HepG2 (cell line): Measurements from ENCODE around the gene PLD1. TPM values are rescaled to one million over a fixed set of nuclear protein-coding genes. Genes with fewer than 3 reads are reported as not detected.

Experiments
- ARNTL ChIP-seq: sonication (generic); formaldehyde crosslinking; IDR thresholded peaks from 2 replicates; pipeline ENCODE4 v1.4.0; 2020; ENCODE audit warnings: mild to moderate bottlenecking, missing genetic modification reagents
- CHD4 ChIP-seq: fragments of 200-600 bp; sonication (generic); IDR thresholded peaks from 2 replicates; pipeline ENCODE4 v1.7.0; 2017; ENCODE audit warnings: mild to moderate bottlenecking, low read length, borderline replicate concordance
- CREBL2 ChIP-seq: sonication (generic); formaldehyde crosslinking; IDR thresholded peaks from 2 replicates; pipeline ENCODE4 v1.8.1; 2023; ENCODE audit warnings: missing genetic modification reagents, mild to moderate bottlenecking, borderline replicate concordance
- FIP1L1 ChIP-seq: fragments of 200-400 bp; formaldehyde crosslinking; IDR thresholded peaks from 2 replicates; pipeline ENCODE4 v1.6.1; 2018; ENCODE audit warnings: low read depth, mild to moderate bottlenecking, low read length, moderate library complexity, borderline replicate concordance; ENCODE audit not compliant: insufficient read depth
- JUND ChIP-seq: sonication (generic); formaldehyde crosslinking; IDR thresholded peaks from 2 replicates; pipeline ENCODE4 v1.8.0; 2022; ENCODE audit warnings: mild to moderate bottlenecking, missing genetic modification reagents
- MEIS2 ChIP-seq: sonication (generic); formaldehyde crosslinking; IDR thresholded peaks from 2 replicates; pipeline ENCODE4 v1.9.0; 2021; ENCODE audit warnings: mild to moderate bottlenecking, missing genetic modification reagents
- MIER3 ChIP-seq: IDR thresholded peaks from 2 replicates; pipeline ENCODE4 v1.6.1; 2016; ENCODE audit warnings: missing compliant biosample characterization, borderline replicate concordance
- MIXL1 ChIP-seq: IDR thresholded peaks from 2 replicates; pipeline ENCODE4 v1.6.1; 2016
- NFIB ChIP-seq: sonication (generic); formaldehyde crosslinking; IDR thresholded peaks from 2 replicates; pipeline ENCODE4 v1.9.0; 2021; ENCODE audit warnings: missing genetic modification reagents, mild to moderate bottlenecking, borderline replicate concordance
- NR2F1 ChIP-seq, 2 experiments: fragments of 450-650 bp in 1 of 2; formaldehyde crosslinking in 1 of 2; IDR thresholded peaks; 2 replicates each; pipeline versions ENCODE4 v1.5.0 to v1.6.1; 2016 to 2020; ENCODE audit warnings: mild to moderate bottlenecking in 1 of 2, missing compliant biosample characterization in 1 of 2, missing genetic modification reagents in 1 of 2, moderate library complexity in 1 of 2
- PAF1 ChIP-seq: IDR thresholded peaks from 2 replicates; pipeline ENCODE4 v1.6.1; 2016; ENCODE audit warnings: missing genetic modification reagents, missing compliant biosample characterization
- PPARG ChIP-seq: conservative IDR thresholded peaks from 2 replicates; pipeline ENCODE4 v1.6.1; 2016; ENCODE audit warnings: missing biosample characterization, missing genetic modification reagents
- SMARCC2 ChIP-seq: fragments of 450-650 bp; IDR thresholded peaks from 2 replicates; pipeline ENCODE4 v1.6.1; 2017; ENCODE audit warnings: antibody characterized with exemption, mild to moderate bottlenecking
- SMARCE1 ChIP-seq: fragments of 450-650 bp; IDR thresholded peaks from 2 replicates; pipeline ENCODE4 v1.6.1; 2017; ENCODE audit warnings: borderline replicate concordance
- STAT5B ChIP-seq: sonication (generic); formaldehyde crosslinking; IDR thresholded peaks from 2 replicates; pipeline ENCODE4 v1.4.0; 2020; ENCODE audit warnings: missing genetic modification reagents
- ZBTB38 ChIP-seq: sonication (generic); formaldehyde crosslinking; IDR thresholded peaks from 2 replicates; pipeline ENCODE4 v1.5.1; 2020; ENCODE audit warnings: mild to moderate bottlenecking, missing genetic modification reagents
- ZFP82 ChIP-seq: sonication (generic); formaldehyde crosslinking; IDR thresholded peaks from 2 replicates; pipeline ENCODE4 v1.5.1; 2020; ENCODE audit warnings: mild to moderate bottlenecking, missing genetic modification reagents, borderline replicate concordance
- ZFY ChIP-seq: sonication (generic); formaldehyde crosslinking; IDR thresholded peaks from 2 replicates; pipeline ENCODE4 v1.4.0; 2020; ENCODE audit warnings: missing genetic modification reagents
- ZNF253 ChIP-seq: sonication (generic); formaldehyde crosslinking; IDR thresholded peaks from 2 replicates; pipeline ENCODE4 v1.8.0; 2022; ENCODE audit warnings: mild to moderate bottlenecking, missing genetic modification reagents, borderline replicate concordance
- ZNF644 ChIP-seq: IDR thresholded peaks from 2 replicates; pipeline ENCODE4 v1.6.1; 2016; ENCODE audit warnings: low read depth
- ZNF691 ChIP-seq: sonication (generic); formaldehyde crosslinking; IDR thresholded peaks from 2 replicates; pipeline ENCODE4 v1.4.0; 2020; ENCODE audit warnings: missing genetic modification reagents, low read depth, mild to moderate bottlenecking, borderline replicate concordance
- ZNF780A ChIP-seq: sonication (generic); formaldehyde crosslinking; IDR thresholded peaks from 2 replicates; pipeline ENCODE4 v1.8.0; 2022; ENCODE audit warnings: mild to moderate bottlenecking, missing genetic modification reagents, moderate library complexity
- ZNF839 ChIP-seq: sonication (generic); formaldehyde crosslinking; IDR thresholded peaks from 2 replicates; pipeline ENCODE4 v1.4.0; 2020; ENCODE audit warnings: missing genetic modification reagents, mild to moderate bottlenecking, borderline replicate concordance
- ZSCAN5A ChIP-seq: sonication (generic); formaldehyde crosslinking; IDR thresholded peaks from 2 replicates; pipeline ENCODE4 v1.8.0; 2022; ENCODE audit warnings: mild to moderate bottlenecking, missing genetic modification reagents, borderline replicate concordance
- polyA plus RNA-seq, 8 experiments: library from polyadenylated mRNA; depleted of rRNA in 3 of 8; stranded (reverse) in 7 of 8; unstranded in 1 of 8; fragments of >200 nt; fragmentation: Illumina TruSeq in 4 of 8; extraction: Trizol in 4 of 8; gene quantifications; 2 replicates each; pipeline versions ENCODE4 v1.2.1 to v1.2.3, GENCODE V29; 2011 to 2016; ENCODE audit warnings: low read depth in 4 of 8, missing spikeins in 1 of 8, mixed read lengths in 1 of 8; ENCODE audit not compliant: insufficient read depth in 1 of 8
- total RNA-seq, 5 experiments: library from RNA; depleted of rRNA; stranded (reverse); fragments of >200 nt; fragmentation: Illumina TruSeq; extraction: Trizol; gene quantifications; 2 replicates each; pipeline ENCODE4 v1.2.3, GENCODE V29; 2016; ENCODE audit warnings: low read depth in 1 of 5
- TF ChIP-seq, protein P1 (sequence below): sonication (generic); formaldehyde crosslinking; IDR thresholded peaks from 2 replicates; pipeline ENCODE4 v1.5.1; 2020; ENCODE audit warnings: mild to moderate bottlenecking, missing genetic modification reagents, borderline replicate concordance

The PLD1 gene
- total and polyA plus RNA-seq, 2 of the 13 experiments (the other 11 are each of a cell fraction or from before 2014, with no cell fraction given) = 27.1 to 59.4 TPM

DNA sequence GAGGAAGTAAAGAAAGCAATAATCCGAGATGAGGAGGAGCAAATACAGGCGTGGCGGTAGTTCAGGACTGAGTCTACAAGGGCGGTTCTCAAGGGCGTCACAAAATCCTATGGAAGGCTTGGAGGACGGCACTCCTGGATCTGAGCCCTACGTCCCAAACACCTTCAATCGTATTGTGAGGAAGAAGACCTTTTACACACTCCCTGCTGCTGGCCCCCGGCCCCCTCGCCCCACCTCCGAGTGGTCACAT, 747 bp downstream of the PLD1 start (continued):
- TF ChIP-seq MIXL1 (no peak), ARNTL (CRISPR knock-in tag) (no peak; the same call in 1 of the 2 replicates), NR2F1 (CRISPR knock-in tag; IDR thresholded peaks at IDR 0.05) (no peak), SMARCE1 (no peak), ZFY (CRISPR knock-in tag) (no peak), CHD4 (no peak), CREBL2 (CRISPR knock-in tag) (no peak), JUND (no peak), ZFP82 (CRISPR knock-in tag) (peak; percentile 48; the same call in 1 of the 2 replicates), NFIB (CRISPR knock-in tag) (no peak), MEIS2 (CRISPR knock-in tag) (0 out of 2 replicates have a peak, but pooled peaks have one; percentile 19), SMARCC2 (no peak), STAT5B (CRISPR knock-in tag) (no peak), MIER3 (CRISPR knock-in tag) (no peak), PPARG (CRISPR knock-in tag) (peak; percentile 99), ZSCAN5A (CRISPR knock-in tag) (peak; percentile 93; the same call in 1 of the 2 replicates), ZNF253 (CRISPR knock-in tag) (0 out of 2 replicates have a peak, but pooled peaks have one; percentile 38), ZNF644 (CRISPR knock-in tag) (no peak), PAF1 (no peak), ZNF780A (CRISPR knock-in tag) (0 out of 2 replicates have a peak, but pooled peaks have one; percentile 0), ZNF691 (CRISPR knock-in tag) (no peak), FIP1L1 (no peak), ZBTB38 (CRISPR knock-in tag) (no peak), ZNF839 (no peak)
- TF ChIP-seq, protein P1, sequence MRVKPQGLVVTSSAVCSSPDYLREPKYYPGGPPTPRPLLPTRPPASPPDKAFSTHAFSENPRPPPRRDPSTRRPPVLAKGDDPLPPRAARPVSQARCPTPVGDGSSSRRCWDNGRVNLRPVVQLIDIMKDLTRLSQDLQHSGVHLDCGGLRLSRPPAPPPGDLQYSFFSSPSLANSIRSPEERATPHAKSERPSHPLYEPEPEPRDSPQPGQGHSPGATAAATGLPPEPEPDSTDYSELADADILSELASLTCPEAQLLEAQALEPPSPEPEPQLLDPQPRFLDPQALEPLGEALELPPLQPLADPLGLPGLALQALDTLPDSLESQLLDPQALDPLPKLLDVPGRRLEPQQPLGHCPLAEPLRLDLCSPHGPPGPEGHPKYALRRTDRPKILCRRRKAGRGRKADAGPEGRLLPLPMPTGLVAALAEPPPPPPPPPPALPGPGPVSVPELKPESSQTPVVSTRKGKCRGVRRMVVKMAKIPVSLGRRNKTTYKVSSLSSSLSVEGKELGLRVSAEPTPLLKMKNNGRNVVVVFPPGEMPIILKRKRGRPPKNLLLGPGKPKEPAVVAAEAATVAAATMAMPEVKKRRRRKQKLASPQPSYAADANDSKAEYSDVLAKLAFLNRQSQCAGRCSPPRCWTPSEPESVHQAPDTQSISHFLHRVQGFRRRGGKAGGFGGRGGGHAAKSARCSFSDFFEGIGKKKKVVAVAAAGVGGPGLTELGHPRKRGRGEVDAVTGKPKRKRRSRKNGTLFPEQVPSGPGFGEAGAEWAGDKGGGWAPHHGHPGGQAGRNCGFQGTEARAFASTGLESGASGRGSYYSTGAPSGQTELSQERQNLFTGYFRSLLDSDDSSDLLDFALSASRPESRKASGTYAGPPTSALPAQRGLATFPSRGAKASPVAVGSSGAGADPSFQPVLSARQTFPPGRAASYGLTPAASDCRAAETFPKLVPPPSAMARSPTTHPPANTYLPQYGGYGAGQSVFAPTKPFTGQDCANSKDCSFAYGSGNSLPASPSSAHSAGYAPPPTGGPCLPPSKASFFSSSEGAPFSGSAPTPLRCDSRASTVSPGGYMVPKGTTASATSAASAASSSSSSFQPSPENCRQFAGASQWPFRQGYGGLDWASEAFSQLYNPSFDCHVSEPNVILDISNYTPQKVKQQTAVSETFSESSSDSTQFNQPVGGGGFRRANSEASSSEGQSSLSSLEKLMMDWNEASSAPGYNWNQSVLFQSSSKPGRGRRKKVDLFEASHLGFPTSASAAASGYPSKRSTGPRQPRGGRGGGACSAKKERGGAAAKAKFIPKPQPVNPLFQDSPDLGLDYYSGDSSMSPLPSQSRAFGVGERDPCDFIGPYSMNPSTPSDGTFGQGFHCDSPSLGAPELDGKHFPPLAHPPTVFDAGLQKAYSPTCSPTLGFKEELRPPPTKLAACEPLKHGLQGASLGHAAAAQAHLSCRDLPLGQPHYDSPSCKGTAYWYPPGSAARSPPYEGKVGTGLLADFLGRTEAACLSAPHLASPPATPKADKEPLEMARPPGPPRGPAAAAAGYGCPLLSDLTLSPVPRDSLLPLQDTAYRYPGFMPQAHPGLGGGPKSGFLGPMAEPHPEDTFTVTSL (CRISPR knock-in tag) = no peak; the same call in 1 of the 2 replicates
